GM18505 (cell line): ENCODE data around the gene ARHGDIA.
"Not testable (repeated sequence)": the region's sequence is repeated elsewhere in the genome, so short reads cannot be mapped to it uniquely, and the experiment has no call there.

ENCODE experiments used
- ATAC-seq: cut with Tn5 transposase; IDR thresholded peaks from one replicate; pipeline ENCODE4 v1.9.1; 2021; ENCODE audit not compliant: unreplicated experiment
- POLR2A ChIP-seq: IDR thresholded peaks from 4 replicates; pipeline ENCODE4 v1.6.1; 2011; ENCODE audit warnings: borderline replicate concordance; ENCODE audit not compliant: insufficient read depth, insufficient read length; ENCODE audit errors: extremely low read depth

Gene ARHGDIA

DNA sequence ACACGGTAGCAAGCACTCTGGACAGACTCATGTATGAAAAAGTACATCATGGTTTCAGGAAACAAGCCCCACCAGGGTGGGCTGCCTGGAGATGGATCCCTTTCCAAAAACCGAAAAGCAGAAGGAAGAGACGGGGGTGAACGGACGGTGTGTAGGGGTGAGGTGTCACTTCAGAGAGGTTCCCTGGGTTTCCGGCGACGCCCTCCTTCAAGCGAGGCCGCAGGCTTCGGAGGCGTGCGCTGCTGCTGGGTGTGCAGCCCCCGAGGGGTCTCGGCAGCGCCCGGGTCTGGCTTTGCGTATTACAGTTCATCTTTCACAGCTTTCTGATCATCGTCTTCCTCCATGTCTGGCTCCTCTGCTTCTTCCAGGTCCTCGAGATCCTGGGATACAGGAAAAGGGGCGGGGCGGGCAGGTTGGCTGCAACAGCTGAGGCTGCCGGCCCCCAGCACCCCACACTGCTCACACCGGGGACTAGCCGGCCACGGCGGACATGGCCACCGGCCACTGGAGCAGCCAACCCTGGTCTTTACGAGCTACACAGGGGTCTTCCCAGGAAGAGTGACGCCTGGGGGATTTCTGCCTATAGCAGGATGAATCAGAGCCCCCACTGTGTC, 27.3 kb downstream of the ARHGDIA start:
- TF ChIP-seq POLR2A, result no peak

DNA sequence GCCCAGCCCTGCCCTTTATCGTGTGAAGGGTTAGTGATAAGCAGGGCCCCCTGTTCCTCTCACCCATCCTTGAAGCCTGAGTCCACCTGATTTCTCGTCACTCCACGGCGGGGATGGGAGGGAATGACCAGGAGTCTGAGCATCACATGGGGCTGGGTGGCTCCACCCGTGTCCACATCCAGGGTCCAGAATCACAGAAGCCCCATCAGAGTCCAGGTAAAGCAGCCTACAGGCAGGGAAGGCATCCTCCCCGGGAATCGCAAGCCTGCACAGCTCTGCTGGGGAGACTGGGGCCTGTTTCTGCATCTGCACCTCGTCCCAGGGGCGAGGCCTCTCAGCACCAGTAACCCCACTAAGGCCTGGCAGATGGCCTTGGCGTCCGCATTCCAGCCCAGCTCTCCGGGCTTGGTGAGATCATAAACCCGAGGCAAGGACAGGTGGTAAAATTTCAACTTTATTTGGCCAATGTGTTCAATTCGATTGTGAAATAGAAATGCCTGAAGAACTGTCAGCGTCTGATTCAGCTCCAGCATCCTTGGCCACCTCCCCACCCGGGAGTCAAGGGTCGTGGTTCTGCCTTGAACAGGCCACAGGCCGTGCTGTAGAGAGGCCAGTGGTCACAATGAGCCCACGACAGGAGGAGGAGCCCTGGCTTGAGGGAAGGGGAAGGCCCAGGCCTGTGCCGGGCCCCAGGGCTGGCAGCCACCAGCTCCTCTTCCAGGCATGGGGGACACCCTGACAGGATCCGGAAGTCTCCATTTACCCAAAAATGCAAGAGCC, 28.2 kb downstream of the ARHGDIA start:
- ATAC-seq, result no peak
- TF ChIP-seq POLR2A, result no peak

More for the DNA sequence above, 27.3 kb downstream of the ARHGDIA start:
- ATAC-seq, result no peak

DNA sequence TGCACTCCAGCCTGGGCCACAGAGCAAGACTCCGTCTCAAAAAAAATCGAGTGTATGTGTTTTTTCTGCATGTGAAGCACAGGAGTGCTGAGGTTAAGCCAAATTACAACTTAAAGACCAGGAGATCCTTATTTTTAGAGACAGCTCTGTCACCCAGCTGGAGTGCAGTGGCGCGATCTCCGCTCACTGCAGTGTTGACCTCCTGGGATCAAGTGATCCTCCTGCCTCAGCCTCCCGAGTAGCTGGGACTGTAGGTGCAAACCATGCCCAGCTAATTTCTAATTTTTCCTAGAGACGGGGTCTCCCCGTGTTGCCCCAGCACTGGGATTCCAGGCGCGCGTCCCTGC, 28.8 kb downstream of the ARHGDIA start:
- TF ChIP-seq POLR2A, result no peak
- no peak for ATAC-seq

DNA sequence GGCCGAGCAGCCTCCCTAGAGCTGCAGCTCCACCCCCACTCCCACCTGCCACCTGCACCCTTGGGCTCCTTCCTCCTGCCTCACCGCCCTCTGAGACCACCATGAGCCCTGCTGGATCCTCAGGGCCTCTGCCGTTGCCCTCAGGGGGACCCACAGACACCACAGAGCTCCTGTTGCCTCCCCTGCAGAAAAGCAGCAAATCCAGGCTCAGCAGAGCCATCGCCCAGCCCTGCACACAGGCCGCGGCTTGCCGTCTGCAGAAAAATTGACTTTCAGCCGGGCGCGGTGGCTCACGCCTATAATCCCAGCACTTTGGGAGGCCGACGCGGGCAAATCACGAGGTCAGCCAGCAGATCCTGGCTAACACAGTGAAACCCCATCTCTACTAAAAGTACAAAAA, 29.3 kb downstream of the ARHGDIA start:
- no peak for ATAC-seq
- TF ChIP-seq POLR2A, result no peak

DNA sequence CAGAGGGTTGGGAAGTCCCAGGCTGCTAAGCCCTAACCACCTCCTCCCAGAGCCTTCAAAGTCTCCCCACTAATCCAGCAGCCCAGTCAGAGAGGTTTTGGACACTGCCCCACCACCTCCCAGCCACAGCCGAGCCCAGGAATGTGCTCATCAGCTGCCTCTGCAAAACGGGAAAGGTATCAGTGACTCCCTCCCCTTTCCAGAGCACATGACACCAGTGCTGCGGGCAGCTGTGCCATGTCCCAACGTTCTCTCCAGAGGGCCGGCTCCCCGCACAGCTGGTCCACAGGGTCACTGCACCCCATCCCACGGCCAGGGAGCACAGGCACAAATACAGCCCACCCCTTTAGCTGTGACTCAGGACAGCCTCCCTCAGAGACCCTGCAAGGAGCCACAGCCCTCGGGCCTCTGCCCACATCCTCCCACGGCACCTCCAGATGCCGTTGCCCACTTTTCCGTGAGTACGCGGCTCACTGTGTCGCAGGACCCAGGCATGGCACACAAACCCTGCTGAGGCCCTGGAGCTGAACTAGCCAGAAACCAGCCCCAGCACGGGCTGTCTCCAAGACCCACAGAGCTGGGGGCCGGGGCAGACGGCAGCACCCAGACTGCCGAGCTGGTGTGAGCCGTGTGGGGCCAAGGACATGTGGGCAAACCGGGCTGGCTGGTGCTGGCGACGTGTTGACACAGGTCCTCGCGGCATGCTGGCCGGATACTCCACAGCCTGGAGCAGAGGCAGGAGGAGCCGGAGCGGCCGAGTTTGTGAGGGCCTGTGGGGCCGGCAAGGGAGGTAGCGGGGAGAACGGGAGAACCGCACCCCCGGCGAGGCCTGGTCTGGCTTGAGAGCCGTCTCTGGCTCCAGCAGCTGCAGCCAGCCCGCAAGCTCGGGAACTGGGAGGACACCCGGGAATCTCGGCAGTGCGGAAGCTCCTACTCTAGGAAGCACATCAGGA, 30.0 kb downstream of the ARHGDIA start:
- TF ChIP-seq POLR2A, result no peak
- ATAC-seq, result no peak

DNA sequence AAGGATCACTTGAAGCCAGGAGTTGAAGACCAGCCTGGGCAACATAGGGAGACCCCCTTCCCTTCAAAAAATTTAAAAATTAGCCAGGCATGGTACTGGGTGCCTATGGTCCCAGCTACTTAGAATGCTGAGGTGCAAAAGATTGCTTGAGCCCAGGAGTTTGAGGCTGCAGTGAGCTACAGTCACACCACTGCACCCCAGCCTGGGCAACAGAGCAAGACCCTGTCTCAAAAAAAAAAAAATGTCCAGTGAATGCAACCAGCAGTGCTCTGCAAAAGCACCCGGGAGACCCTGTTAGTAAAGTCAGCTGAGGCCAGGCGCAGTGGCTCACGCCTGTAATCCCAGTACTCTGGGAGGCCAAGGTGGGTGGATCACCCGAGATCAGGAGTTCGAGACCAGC, 31.1 kb downstream of the ARHGDIA start:
- ATAC-seq, result not testable (repeated sequence)

DNA sequence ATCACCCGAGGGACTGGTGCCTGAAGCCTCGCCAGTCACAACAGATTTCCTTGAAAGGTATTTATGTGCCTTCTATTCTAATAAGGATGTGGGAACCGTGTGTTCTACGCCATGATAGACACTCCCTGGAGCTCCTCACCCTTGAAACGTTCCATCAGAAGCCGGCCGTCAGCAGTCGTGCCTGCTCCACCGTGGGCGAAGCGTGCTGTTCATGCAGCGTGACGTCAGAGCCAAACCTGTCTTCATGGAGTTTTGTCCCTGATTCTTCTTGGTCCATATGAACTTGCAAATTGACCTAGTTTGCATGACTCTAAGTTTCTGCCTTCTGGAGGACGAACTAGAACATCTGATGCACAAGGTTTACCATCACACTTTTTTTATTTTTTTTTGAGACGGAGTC, 31.8 kb downstream of the ARHGDIA start:
- no peak for ATAC-seq
- TF ChIP-seq POLR2A, result no peak

DNA sequence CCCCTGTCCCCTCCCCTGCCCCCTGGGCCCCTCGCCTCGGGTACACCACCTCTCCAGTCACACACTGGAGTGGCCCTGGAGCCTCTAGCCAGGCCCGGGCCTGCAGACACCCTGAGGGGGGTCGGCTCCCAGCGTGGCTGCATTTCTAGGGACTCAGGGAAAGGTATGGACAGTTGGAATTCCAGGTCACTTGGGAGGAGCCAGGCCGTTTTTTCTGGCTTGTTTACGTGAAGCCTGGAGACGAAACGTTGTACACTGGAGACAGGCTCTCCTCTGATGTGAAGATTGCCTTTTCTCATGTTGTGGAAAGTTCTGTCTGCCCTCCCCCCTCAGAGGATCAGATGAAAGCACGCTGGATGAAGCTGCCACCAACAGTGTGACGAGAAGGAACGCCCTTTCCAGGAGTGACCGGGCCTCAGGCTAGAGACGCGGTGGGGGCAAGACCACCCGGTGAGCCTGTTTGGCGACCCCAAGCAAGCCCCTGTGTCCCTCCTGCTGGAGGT, 32.3 kb downstream of the ARHGDIA start:
- no peak for ATAC-seq
- no peak for TF ChIP-seq POLR2A

DNA sequence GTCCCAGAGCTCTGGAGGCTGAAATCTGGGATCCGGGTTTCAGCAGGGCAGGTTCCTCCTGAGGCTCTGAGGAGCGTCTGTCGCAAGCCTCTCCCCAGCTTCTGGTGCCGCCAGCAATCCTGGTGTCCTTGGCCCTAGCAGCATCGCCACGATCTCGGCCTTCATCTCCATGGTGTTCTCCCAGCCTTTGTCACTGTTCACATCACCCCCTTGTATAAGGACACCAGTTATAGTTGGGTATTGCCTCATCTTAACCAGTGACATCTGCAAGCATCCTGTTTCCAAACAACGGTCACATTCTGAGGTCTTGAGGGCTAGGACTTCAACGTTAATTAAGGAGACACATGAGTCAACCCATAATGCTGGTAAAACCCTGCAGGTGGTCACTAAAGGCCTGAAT, 33.5 kb downstream of the ARHGDIA start:
- TF ChIP-seq POLR2A, result no peak
- no peak for ATAC-seq

DNA sequence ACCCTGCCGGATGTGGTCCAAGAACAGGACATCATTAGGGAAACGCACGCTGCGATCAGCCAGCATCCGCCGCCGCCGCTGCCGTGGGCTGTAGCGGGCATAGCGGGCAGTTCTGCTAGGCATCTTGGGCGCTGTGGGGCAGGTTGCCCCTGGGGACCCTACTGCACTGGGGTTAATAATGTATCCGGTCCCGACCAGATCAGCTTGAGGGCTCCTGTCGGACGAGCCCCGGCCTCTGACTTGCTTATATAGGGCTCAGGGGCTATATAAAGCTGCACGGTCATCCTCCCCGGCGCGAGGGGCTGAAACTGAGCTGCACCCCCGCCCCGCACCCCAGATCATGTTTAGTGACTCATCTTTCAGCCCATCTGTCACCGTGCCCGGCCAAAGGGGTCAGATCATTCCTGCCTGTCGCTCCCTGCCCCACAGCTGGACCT, 36.3 kb downstream of the ARHGDIA start, which contains the start of gene PPP1R27:
Gene PPP1R27 (minus strand): TSS at position 220 of the 437 bp plus-strand sequence. CDS start 97 bp downstream, at position 123.
- TF ChIP-seq POLR2A, result no peak
- no peak for ATAC-seq

DNA sequence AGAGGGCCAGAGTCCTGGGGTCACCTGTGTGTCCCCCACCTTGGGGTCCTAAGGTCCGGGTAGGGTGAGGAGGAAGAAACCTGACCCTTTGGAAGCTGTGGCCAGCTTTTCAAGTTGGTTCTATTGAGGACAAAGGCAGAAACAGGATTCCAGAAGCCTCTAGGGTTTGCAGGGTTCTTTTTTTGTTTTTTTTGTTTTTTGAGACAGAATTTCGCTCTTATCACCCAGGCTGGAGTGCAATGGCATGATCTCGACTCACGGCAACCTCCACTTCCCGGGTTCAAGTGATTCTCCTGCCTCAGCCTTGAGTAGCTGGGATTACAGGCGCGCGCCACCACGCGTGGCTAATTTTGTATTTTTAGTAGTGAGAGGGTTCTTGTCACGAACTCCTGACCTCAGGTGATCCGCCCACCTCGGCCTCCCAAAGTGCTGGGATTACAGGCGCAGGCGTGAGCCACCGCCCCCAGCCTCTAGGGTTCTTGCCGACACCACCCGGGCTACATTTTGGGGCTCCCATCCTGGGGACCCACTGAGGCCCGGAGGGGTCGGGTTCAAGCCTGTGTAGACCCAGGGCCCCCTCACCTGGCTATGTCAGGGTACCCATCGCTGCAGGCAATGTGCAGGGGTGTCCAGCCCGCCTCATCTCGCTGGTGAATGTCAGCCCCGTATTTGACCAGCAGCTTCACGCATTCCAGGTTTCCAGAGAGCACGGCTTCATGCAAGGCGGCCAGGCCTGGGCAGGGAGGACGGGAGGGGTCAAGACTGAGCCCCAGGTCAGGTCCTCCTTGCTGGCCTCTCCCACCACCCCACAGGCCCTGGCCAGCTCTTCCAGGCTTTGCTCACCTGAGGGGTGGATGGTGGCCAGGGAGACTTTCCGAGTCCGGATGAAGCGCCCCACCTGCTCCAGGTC, 37.0 kb downstream of the ARHGDIA start:
- ATAC-seq, result no peak

DNA sequence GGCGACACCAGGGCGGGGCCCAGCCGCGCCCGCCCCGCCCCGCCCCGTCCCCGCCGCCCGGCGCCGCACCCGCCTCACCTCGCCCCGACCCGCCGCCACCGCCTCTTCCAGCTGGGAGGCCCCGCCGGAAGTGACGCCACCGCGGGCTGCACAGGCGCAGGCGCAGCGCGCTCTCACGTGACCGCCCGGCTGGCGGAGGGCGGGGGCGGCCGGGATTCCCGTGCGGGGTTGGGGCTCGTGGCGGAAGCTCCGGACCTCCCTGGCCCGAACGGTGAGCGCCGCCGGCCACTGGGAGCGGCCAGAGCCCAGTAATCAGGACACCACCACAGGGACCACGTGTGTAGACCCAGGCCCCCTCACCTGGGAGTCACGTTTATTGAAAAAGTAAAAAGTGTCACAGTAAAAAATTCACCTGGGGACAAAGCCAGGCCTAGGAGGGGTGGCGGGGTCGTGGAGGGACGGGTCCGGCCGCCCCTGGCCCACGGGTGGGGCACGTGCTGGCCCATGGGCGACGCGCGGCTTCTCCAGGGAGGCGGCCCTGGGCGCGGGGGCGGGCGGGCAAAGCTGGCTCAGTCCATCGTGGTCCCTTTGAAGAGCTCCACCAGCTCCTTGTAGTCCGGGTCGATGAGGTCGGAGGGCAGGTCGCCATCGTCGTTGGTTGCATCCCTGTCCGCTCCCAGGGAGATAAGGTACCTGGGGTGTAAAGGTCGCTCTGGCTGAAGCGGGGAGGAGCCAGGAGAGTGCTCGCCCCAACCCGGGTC, 37.8 kb downstream of the ARHGDIA start, which contains the start of gene MCRIP1:
Gene MCRIP1 (minus strand): TSS at position 132 of the 761 bp plus-strand sequence. CDS start 8,785 bp downstream, outside the sequence.
- ATAC-seq, result peak; percentile 72
- TF ChIP-seq POLR2A, result peak; percentile 84

More for the DNA sequence above, 37.0 kb downstream of the ARHGDIA start:
- no peak for TF ChIP-seq POLR2A

DNA sequence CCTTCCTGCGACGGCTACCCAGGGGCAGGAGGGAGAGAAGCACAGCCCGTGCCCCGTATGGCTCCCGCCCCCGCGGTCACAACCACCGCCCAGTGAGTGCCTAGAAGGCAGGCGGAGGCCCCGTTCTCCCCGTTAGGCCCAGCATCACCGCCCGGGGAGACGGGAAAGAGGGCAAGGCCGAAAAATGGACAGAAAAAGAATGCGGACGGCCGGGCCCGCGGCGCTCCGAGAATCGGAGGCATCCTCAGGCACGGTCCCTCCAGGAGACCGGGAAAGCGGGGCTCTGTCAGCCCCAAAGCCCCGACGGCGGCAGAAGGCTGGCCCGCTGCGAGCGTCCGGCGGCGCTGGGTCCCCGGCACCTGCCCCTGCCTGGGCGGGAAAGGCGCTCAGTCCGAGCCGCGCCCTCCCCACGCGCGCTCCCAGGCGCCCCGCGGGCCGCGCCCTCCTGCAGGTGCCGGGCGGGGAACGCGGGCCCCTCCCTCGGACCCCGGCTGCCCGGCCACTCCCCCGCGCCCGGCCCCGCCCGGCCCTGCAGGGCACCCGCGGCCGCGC, 38.5 kb downstream of the ARHGDIA start:
- ATAC-seq, result peak; percentile 23

More for the DNA sequence above, 38.5 kb downstream of the ARHGDIA start:
- TF ChIP-seq POLR2A, result no peak
